Erythroblast (primary cell): ENCODE results near the gene CBL.
A peak's percentile ranks its signal among the peaks of the same experiment; 100 is the strongest.
"Not testable (repeated sequence)": the region's sequence is repeated elsewhere in the genome, so short reads cannot be mapped to it uniquely, and the experiment has no call there.

Source experiments
- DNase-seq, 2 experiments: peaks; one replicate each; lab custom pipeline; 2025; lab: John Stamatoyannopoulos, UW
- GATA1 ChIP-seq: IDR thresholded peaks from 2 replicates; pipeline ENCODE4 v1.6.1; 2011; ENCODE audit warnings: low read depth, mild to moderate bottlenecking, control low read depth, low read length, moderate library complexity
- POLR2A ChIP-seq: IDR thresholded peaks from 2 replicates; pipeline ENCODE4 v1.6.1; 2011; ENCODE audit warnings: mild to moderate bottlenecking, low read length

The CBL gene

DNA sequence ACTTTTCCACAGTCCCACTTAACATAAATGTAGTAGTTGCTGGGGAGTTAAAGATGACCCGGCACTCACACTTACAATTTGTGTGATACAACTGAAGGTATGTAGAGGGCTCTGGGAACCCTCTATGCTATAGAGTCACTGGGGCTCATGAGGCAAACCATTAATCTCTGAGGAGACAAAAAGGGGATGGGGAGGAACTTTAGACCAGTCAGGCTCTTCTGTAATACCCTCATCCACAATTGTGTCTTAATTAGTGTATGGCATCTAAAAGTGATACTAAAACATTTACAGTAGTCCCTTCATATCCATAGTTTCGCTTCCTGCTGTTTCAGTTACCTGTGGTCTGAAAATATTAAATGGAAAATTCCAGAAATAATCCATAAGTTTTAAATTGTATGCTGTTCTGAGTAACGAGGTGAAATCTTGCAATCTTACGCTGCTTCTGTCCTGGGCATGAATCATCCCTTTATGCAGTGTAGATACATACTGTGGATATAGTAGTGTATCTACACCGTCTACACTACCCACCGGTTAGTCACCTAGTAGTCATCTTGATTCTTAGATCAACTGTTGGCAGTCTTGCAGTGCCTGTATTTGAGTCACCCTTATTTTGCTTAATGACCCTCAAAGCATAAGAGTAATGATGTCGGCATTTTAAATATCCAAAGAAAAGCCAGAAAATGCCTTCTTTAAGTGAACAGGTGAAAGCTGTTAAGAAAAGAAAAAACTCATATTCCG, 12.2 kb downstream of the CBL start:
- peak in 1 of 2 experiments; percentile 35 for DNase-seq
- TF ChIP-seq GATA1, result no peak
- TF ChIP-seq POLR2A, result no peak

GRCh38 chr11:119222308-119222707, 16.2 kb downstream of the CBL start:
- DNase-seq, result no peak

DNA sequence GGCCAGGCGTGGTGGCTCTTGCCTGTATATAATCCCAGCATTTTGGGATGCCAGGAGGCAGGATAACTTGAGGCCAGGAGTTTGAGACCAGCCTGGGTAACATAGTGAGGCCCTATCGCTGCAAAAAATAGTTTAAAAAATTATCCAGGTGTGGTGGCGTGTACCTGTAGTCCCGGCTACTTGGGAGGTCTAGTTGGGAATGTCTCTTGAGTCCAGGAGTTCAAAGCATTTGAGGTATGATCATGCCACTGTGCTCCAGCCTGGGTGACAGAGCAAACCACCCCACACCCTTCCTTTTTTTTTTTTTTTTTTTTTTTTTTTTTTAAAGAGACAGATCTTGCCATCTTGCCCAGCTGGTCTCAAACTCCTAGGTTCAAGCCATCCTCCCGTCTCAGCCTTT, 16.8 kb downstream of the CBL start:
- TF ChIP-seq GATA1 (no peak), POLR2A (no peak)

More at GRCh38 chr11:119222308-119222707, 16.2 kb downstream of the CBL start:
- no peak for TF ChIP-seq GATA1
- no peak for TF ChIP-seq POLR2A

DNA sequence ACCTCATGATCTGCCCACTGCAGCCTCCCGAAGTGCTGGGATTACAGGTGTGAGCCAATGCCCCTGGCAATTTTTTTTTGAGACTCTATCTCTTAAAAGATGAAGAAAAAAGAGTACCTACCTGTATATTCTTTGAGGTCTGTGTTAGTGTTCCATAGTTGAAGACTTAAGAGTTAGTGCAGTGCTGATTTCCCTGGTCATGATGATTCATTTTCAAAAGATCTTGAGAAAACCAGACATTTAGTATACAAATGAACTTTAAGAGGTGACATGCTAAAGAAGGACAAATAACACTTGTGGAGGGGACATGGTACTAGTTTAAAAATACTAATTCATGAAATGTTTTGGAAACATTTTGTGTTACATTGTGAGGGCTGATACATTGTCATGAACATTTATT, 17.7 kb downstream of the CBL start:
- no peak for TF ChIP-seq GATA1
- no peak for TF ChIP-seq POLR2A
- no peak for DNase-seq

More for the DNA sequence above, 16.8 kb downstream of the CBL start:
- no peak for DNase-seq

GRCh38 chr11:119228535-119229287, 22.6 kb downstream of the CBL start:
- DNase-seq, result not testable (repeated sequence)

- no peak for DNase-seq
- TF ChIP-seq POLR2A, result no peak
- no peak for TF ChIP-seq GATA1
Observed at GRCh38 chr11:119229288-119229672, 23.1 kb downstream of the CBL start.

DNA sequence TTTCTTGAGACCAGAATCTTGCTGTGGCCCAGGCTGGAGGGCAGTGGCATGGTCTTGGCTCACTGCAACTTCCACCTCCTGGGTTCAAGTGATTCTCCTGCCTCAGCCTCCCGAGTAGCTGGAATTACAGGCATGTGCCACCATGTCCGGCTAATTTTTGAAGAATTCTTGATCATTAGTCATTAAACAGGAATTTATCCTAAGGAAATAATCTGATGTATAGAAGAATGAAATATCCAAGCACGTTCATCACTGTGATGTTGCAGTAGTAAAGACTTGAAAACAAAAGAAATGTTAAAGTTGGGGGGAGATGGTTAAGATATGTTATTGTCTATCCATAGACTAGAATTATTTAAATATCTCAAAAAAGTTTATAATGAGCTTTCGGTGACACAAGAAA, 23.6 kb downstream of the CBL start:
- no peak for TF ChIP-seq GATA1
- no peak for TF ChIP-seq POLR2A
- DNase-seq, result no peak

GRCh38 chr11:119236490-119236889, 30.4 kb downstream of the CBL start:
- TF ChIP-seq GATA1, result no peak
- no peak for TF ChIP-seq POLR2A

GRCh38 chr11:119236891-119237290, 30.8 kb downstream of the CBL start:
- no peak for DNase-seq
- TF ChIP-seq POLR2A (no peak), GATA1 (no peak)

More at GRCh38 chr11:119236490-119236889, 30.4 kb downstream of the CBL start:
- no peak for DNase-seq

- no peak for DNase-seq
- TF ChIP-seq POLR2A (no peak), GATA1 (no peak)
Observed at GRCh38 chr11:119237515-119237914, 31.4 kb downstream of the CBL start.

- TF ChIP-seq GATA1 (no peak), POLR2A (no peak)
- no peak for DNase-seq
Observed at GRCh38 chr11:119248750-119249670, 42.9 kb downstream of the CBL start.

- no peak for DNase-seq
Observed at GRCh38 chr11:119249671-119250010, 43.5 kb downstream of the CBL start.

DNA sequence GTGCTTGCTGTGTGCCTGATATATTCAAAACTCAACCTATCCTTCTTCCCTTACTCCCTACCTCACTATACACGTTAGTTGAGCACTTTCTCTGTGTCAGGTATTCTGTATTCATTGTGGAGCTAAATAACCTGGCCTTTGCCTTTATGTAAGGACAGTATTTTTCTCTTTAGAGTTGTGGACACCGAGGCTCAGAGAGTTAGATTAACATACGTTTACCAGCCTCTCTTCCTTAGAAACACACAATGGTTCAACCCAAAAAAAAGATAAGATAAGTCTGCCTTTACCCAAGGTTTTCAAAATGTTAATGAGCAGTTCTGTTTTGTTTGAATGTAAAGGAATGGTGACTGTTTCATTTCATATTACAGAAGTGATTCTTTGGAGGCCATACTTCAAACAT, 45.0 kb downstream of the CBL start:
- no peak for DNase-seq
- TF ChIP-seq GATA1 (no peak), POLR2A (no peak)

More at GRCh38 chr11:119249671-119250010, 43.5 kb downstream of the CBL start:
- TF ChIP-seq POLR2A (no peak), GATA1 (no peak)

GRCh38 chr11:119254239-119254638, 48.1 kb downstream of the CBL start:
- no peak for TF ChIP-seq POLR2A
- DNase-seq, result no peak
